Activated naive CD4-positive, alpha-beta T cell treated with anti-CD3 and anti-CD28 coated beads, Interleukin-2, amount 50 U/mL, for 72 hours (primary cell): ENCODE measurements around the gene MEF2B. TPM values are rescaled to one million over a fixed set of nuclear protein-coding genes. Genes with fewer than 3 reads are reported as not detected.
"Not testable (repeated sequence)": the region's sequence is repeated elsewhere in the genome, so short reads cannot be mapped to it uniquely, and the experiment has no call there.

Experiments used
- ATAC-seq, 2 donors: fragments of 150-1000 bp; cut with Tn5 transposase; 2 replicates each; pipeline ENCODE4 v1.10.0; 2021; ENCODE audit warnings: mild to moderate bottlenecking in 2 of 2, moderate library complexity in 2 of 2
- DNase-seq, 2 donors: peaks; one replicate each; pipeline ENCODE4 v3.0.0; 2021 to 2022; ENCODE audit warnings: low spot score in 2 of 2
- H3K27ac Mint-ChIP-seq, 2 donors: one replicate each; pipeline ENCODE4 v1.8.0; 2022; ENCODE audit warnings: mild to moderate bottlenecking in 2 of 2, mixed read lengths in 2 of 2
- H3K36me3 Mint-ChIP-seq, 2 donors: one replicate each; pipeline ENCODE4 v1.8.0; 2022; ENCODE audit warnings: mixed read lengths in 2 of 2
- H3K9me3 Mint-ChIP-seq, 2 donors: one replicate each; pipeline ENCODE4 v1.8.0; 2022; ENCODE audit warnings: mixed read lengths in 2 of 2
- total RNA-seq, 2 donors: library from RNA; stranded (reverse); gene quantifications; one replicate each; pipeline ENCODE4 v1.2.3, GENCODE V29; 2022

The MEF2B gene
- total RNA-seq, 2 donors from 2014 or later, result 2.4 to 3.4 TPM

GRCh38 chr19:19171821-19172532 is 1.9 kb upstream of the MEF2B start:
- no peaks in the 10 kb centered on the region for H3K36me3 Mint-ChIP-seq
- ATAC-seq (no peak), DNase-seq (no peak)
- H3K27ac Mint-ChIP-seq, result no peak overlapping the region
- no peaks in the 10 kb centered on the region for H3K9me3 Mint-ChIP-seq

GRCh38 chr19:19170873-19171672 is 1.0 kb upstream of the MEF2B start:
- no peak for DNase-seq
- Mint-ChIP-seq H3K9me3 (no peaks in the 10 kb centered on the region), H3K27ac (peak overlapping the region; percentile 3 to 11), H3K36me3 (no peaks in the 10 kb centered on the region)
- ATAC-seq, result no peak

- H3K27ac Mint-ChIP-seq, result no peak overlapping the region
- no peaks in the 10 kb centered on the region for H3K36me3 Mint-ChIP-seq
- H3K9me3 Mint-ChIP-seq, result no peaks in the 10 kb centered on the region
- DNase-seq (no peak), ATAC-seq (no peak)
These were observed 619 bp downstream of the MEF2B start for GRCh38 chr19:19169236-19170052.

- H3K36me3 Mint-ChIP-seq, result no peaks in the 10 kb centered on the region
- H3K9me3 Mint-ChIP-seq, result no peaks in the 10 kb centered on the region
- no peak for DNase-seq
- H3K27ac Mint-ChIP-seq, result no peak overlapping the region
- no peak for ATAC-seq
These were observed 2.5 kb downstream of the MEF2B start for GRCh38 chr19:19167612-19168011.

GRCh38 chr19:19165396-19165795 is 4.7 kb downstream of the MEF2B start:
- Mint-ChIP-seq H3K9me3 (no peaks in the 10 kb centered on the region), H3K27ac (no peak overlapping the region), H3K36me3 (no peaks in the 10 kb centered on the region)
- no peak for ATAC-seq
- no peak for DNase-seq

GRCh38 chr19:19162495-19162894 is 7.6 kb downstream of the MEF2B start:
- Mint-ChIP-seq H3K27ac (no peak overlapping the region), H3K36me3 (no peaks in the 10 kb centered on the region), H3K9me3 (no peaks in the 10 kb centered on the region)
- no peak for ATAC-seq
- no peak for DNase-seq

- ATAC-seq (no peak), DNase-seq (no peak)
- Mint-ChIP-seq H3K9me3 (no peaks in the 10 kb centered on the region), H3K27ac (no peak overlapping the region), H3K36me3 (peaks cover 0 to 8% of the 10 kb centered on the region in 2 donors)
These were observed 9.5 kb downstream of the MEF2B start for GRCh38 chr19:19160461-19161035.

- peaks cover 0 to 9% of the 10 kb centered on the region in 2 donors for H3K36me3 Mint-ChIP-seq
- peak overlapping the region in 1 of 2 donors; percentile 72 for H3K27ac Mint-ChIP-seq
- H3K9me3 Mint-ChIP-seq, result no peaks in the 10 kb centered on the region
- DNase-seq (no peak), ATAC-seq (no peak)
These were observed 10.5 kb downstream of the MEF2B start for GRCh38 chr19:19159534-19159933.

- DNase-seq (no peak), ATAC-seq (no peak)
- Mint-ChIP-seq H3K9me3 (no peaks in the 10 kb centered on the region), H3K27ac (no peak overlapping the region), H3K36me3 (peaks cover 0 to 9% of the 10 kb centered on the region in 2 donors)
These were observed 12.3 kb downstream of the MEF2B start for GRCh38 chr19:19157808-19158207.

GRCh38 chr19:19155495-19156219 is 14.4 kb downstream of the MEF2B start:
- Mint-ChIP-seq H3K36me3 (peaks cover 0 to 9% of the 10 kb centered on the region in 2 donors), H3K27ac (no peak overlapping the region), H3K9me3 (no peaks in the 10 kb centered on the region)
- DNase-seq (no peak), ATAC-seq (no peak)

- Mint-ChIP-seq H3K27ac (no peak overlapping the region), H3K36me3 (peaks cover 0 to 9% of the 10 kb centered on the region in 2 donors)
- DNase-seq, result no peak
These were observed 15.1 kb downstream of the MEF2B start for GRCh38 chr19:19154768-19155494.

GRCh38 chr19:19152668-19153384 is 17.2 kb downstream of the MEF2B start:
- no peak for DNase-seq
- Mint-ChIP-seq H3K9me3 (no peaks in the 10 kb centered on the region), H3K27ac (no peak overlapping the region), H3K36me3 (peaks cover 0 to 9% of the 10 kb centered on the region in 2 donors)
- no peak for ATAC-seq

More at GRCh38 chr19:19154768-19155494, 15.1 kb downstream of the MEF2B start:
- no peak for ATAC-seq
- no peaks in the 10 kb centered on the region for H3K9me3 Mint-ChIP-seq

- Mint-ChIP-seq H3K9me3 (no peaks in the 10 kb centered on the region), H3K27ac (peak overlapping the region in 1 of 2 donors; percentile 53), H3K36me3 (peaks cover 0 to 4% of the 10 kb centered on the region in 2 donors)
- no peak for ATAC-seq
- no peak for DNase-seq
These were observed 18.6 kb downstream of the MEF2B start for GRCh38 chr19:19151418-19151817.

- peak overlapping the region; percentile 42 to 60 for H3K27ac Mint-ChIP-seq
- DNase-seq (no peak), ATAC-seq (no peak)
- no peaks in the 10 kb centered on the region for H3K36me3 Mint-ChIP-seq
- H3K9me3 Mint-ChIP-seq, result no peaks in the 10 kb centered on the region
These were observed 20.6 kb downstream of the MEF2B start for GRCh38 chr19:19149435-19149834.

- ATAC-seq, H3K9me3 Mint-ChIP-seq, H3K27ac Mint-ChIP-seq, DNase-seq, H3K36me3 Mint-ChIP-seq: not testable (repeated sequence)
These were observed 21.6 kb downstream of the MEF2B start for GRCh38 chr19:19148504-19148903.
